Lower leg skin (tissue), 4 donors: ENCODE results near the gene TMEM212. TPM values are rescaled to one million over a fixed set of nuclear protein-coding genes. Genes with fewer than 3 reads are reported as not detected.

ENCODE experiments used
- DNase-seq, 2 donors: peaks; one replicate each; pipeline ENCODE4 v3.0.0-alpha.2; 2019; ENCODE audit warnings: low spot score in 2 of 2
- H3K4me3 ChIP-seq: fragments of 200-600 bp; sonication (generic); 2 replicates; pipeline ENCODE4 v1.5.1; 2017; ENCODE audit warnings: mild to moderate bottlenecking, low read depth; ENCODE audit not compliant: poor library complexity, severe bottlenecking
- POLR2A ChIP-seq, 2 donors: fragments of 450-650 bp; IDR thresholded peaks; one replicate each; pipeline ENCODE4 v1.6.1; 2016 to 2017; ENCODE audit warnings: antibody characterized with exemption in 2 of 2, mild to moderate bottlenecking in 1 of 2, moderate library complexity in 1 of 2
- WGBS, 2 donors: methylation state at CpG; one replicate each; pipeline ENCODE4 v1.1.5; 2018; 5-methylcytosine and 5-hydroxymethylcytosine counted together
- intact Hi-C: fragments of 100-400 bp; cut with DNase I; formaldehyde crosslinking; loops from one replicate; pipeline ENCODE4 v1.15.0; 2023; ENCODE audit warnings: low total_unique reads
- total RNA-seq, 4 donors: library from RNA; depleted of rRNA; stranded (reverse); fragments of >200 nt; gene quantifications; one replicate each; pipeline ENCODE4 v1.1.0, GENCODE V29; 2016
- TF ChIP-seq, protein P1 (sequence below), 3 donors: fragments of 450-650 bp; IDR thresholded peaks; one replicate each; pipeline ENCODE4 v1.5.1; 2016; ENCODE audit warnings: antibody characterized with exemption in 3 of 3, mild to moderate bottlenecking in 3 of 3, moderate library complexity in 2 of 3

The TMEM212 gene
- total RNA-seq, 4 donors from 2014 or later, result not detected

DNA sequence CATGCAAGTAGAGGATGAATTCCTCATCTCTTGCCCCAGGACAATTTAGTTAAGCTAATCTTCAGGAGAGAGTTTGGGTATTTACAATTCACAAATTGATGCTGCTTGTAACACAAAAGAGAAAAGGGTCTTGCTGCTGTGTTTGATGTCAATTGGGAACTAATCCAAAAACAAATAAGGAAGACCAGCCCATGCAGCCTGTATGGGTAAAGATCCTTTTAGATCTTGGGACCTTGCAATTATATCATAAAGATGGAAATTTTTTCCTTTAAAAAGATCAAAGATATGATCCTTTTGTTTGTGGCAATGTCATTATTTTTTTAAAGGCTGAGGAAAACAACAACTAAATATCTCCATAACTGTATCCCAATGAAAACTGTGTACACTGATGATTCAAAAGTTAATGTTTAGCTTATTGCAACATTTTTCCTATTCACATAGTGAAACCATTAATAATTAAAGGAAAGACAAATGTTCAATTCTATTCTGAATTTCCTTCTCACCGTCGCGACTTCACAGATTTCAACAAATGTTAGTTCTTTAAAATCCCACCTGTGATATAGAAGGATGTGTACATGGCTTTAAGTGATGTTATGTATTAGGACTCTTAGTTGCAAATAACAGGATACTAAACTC lies 40.2 kb downstream of the TMEM212 start:
- H3K4me3 ChIP-seq, result no peak overlapping the region
- 72 to 75% methylated on average over 3 of the region's 3 CpGs for WGBS, 2 donors
- DNase-seq, result no peak
- intact Hi-C loops, result no loop called here
- TF ChIP-seq POLR2A (IDR thresholded peaks at IDR 0.05), result no peak
- TF ChIP-seq, protein P1, sequence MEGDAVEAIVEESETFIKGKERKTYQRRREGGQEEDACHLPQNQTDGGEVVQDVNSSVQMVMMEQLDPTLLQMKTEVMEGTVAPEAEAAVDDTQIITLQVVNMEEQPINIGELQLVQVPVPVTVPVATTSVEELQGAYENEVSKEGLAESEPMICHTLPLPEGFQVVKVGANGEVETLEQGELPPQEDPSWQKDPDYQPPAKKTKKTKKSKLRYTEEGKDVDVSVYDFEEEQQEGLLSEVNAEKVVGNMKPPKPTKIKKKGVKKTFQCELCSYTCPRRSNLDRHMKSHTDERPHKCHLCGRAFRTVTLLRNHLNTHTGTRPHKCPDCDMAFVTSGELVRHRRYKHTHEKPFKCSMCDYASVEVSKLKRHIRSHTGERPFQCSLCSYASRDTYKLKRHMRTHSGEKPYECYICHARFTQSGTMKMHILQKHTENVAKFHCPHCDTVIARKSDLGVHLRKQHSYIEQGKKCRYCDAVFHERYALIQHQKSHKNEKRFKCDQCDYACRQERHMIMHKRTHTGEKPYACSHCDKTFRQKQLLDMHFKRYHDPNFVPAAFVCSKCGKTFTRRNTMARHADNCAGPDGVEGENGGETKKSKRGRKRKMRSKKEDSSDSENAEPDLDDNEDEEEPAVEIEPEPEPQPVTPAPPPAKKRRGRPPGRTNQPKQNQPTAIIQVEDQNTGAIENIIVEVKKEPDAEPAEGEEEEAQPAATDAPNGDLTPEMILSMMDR (IDR thresholded peaks at IDR 0.05), result no peak

DNA sequence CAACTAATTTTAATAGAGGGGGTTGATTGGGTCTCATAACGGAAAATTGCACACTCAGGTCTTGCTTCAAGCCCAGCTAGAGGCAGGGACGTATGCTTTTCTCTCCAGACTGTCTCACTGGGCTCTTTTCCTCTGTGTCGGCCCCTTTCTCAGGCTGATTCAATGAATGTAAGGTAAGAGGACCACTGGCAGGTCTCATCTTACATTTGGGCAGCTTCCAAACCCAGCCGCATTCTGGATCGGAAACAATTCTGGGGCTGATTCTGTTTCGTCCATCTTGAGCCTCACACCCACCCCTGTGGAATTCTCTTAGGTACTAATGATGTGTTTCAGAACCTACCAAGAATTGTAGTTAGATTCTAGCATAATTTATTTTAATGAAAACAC lies 40.7 kb downstream of the TMEM212 start:
- intact Hi-C loops, result no loop called here
- TF ChIP-seq, protein P1 (IDR thresholded peaks at IDR 0.05), result no peak
- TF ChIP-seq POLR2A (IDR thresholded peaks at IDR 0.05), result no peak
- no peak overlapping the region for H3K4me3 ChIP-seq
- no peak for DNase-seq
- 60 to 63% methylated on average over 6 of the region's 6 CpGs for WGBS, 2 donors

DNA sequence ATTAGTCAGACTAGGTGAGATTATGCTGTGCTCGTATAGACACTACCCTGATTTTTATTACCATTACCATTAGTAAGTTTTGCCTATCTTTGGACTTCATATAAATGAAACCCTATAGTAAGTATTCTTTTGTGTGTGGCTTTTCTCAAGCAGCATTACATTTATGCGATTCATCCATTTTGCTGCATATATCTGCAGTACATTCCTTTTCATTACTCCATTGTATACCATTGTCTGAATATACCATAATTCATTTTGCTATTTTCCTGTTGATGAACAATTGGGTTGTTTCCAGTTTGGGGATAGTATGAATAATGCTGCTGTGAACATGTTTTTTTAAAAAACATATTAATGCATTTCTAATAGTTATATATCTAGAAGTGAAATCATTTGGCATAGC lies 45.3 kb downstream of the TMEM212 start:
- 81 to 89% methylated on average over 2 of the region's 2 CpGs for WGBS, 2 donors
- no peak overlapping the region for H3K4me3 ChIP-seq
- intact Hi-C loops, result no loop called here
- DNase-seq, result no peak
- TF ChIP-seq, protein P1 (IDR thresholded peaks at IDR 0.05), result no peak
- TF ChIP-seq POLR2A (IDR thresholded peaks at IDR 0.05), result no peak

DNA sequence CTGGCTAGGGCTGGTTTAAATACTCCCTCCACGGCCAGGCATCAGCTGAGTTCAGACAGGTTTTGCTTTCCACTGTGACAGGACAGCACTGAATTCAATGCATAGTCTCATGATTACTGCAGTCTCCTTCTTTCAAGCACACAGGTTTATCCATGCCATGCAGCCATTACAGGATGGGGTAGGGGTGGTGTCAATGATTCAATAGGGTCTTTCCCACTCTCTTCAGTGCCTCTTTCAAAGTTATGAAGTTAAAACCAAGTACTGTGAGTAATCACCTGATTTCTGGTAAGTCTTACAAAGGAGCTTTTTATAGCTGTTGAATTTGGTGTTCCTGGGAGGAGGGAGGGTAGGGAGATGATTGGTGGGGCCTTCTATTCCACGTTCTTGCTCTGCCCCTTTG lies 47.2 kb downstream of the TMEM212 start:
- no peak overlapping the region for H3K4me3 ChIP-seq
- intact Hi-C loops, result no loop called here
- 75 to 78% methylated on average over 2 of the region's 2 CpGs for WGBS, 2 donors
- no peak for TF ChIP-seq POLR2A (IDR thresholded peaks at IDR 0.05)
- TF ChIP-seq, protein P1 (IDR thresholded peaks at IDR 0.05), result no peak
- no peak for DNase-seq

DNA sequence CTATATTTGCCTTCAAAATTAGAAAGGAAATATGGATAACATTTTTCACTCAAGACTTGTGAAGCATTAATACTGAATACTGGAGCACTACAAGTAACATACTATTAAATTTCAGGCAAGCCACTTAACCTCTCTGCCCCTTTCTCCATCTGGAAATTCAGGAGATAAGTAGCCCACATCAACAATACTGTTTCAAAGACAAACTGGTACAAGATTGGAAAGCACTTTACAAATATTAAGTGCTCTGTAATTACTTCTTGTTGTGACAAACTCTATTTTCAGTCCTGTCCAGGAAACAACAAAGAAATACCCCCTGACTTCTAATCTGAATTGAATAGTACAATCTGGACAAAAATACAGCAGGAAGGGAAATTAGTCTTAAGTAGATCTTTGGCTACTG lies 49.3 kb downstream of the TMEM212 start:
- intact Hi-C loops, result no loop called here
- TF ChIP-seq, protein P1 (IDR thresholded peaks at IDR 0.05), result no peak
- TF ChIP-seq POLR2A (IDR thresholded peaks at IDR 0.05), result no peak
- DNase-seq, result no peak
- H3K4me3 ChIP-seq, result no peak overlapping the region

DNA sequence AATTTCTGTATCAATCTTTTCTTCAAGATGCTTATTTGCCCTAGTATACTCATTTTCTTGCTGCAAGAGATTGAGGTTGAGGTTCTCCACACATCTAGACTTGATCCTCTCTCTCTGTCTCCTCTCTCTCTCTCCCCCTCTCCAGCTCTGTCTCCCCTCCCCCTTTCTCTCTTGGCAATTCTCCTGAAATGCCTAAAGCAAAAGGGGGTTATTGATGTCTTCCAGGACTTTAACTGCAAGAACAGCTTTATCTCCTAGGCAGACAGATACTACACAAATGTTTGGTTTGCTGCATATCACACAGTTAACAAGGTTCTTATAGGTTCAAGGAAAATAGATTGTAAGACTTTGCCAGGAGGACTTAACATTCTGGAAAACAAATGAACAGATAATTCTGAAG lies 52.1 kb downstream of the TMEM212 start:
- H3K4me3 ChIP-seq, result no peak overlapping the region
- TF ChIP-seq, protein P1 (IDR thresholded peaks at IDR 0.05), result no peak
- TF ChIP-seq POLR2A (IDR thresholded peaks at IDR 0.05), result no peak
- intact Hi-C loops, result no loop called here
- DNase-seq, result no peak
